HG03159 (cell line): ENCODE results near the gene CELSR1.

Experiments
- ATAC-seq: cut with Tn5 transposase; IDR thresholded peaks from one replicate; pipeline ENCODE4 v1.9.1; 2021; ENCODE audit warnings: mild to moderate bottlenecking, moderate library complexity; ENCODE audit not compliant: unreplicated experiment

CELSR1 gene

DNA sequence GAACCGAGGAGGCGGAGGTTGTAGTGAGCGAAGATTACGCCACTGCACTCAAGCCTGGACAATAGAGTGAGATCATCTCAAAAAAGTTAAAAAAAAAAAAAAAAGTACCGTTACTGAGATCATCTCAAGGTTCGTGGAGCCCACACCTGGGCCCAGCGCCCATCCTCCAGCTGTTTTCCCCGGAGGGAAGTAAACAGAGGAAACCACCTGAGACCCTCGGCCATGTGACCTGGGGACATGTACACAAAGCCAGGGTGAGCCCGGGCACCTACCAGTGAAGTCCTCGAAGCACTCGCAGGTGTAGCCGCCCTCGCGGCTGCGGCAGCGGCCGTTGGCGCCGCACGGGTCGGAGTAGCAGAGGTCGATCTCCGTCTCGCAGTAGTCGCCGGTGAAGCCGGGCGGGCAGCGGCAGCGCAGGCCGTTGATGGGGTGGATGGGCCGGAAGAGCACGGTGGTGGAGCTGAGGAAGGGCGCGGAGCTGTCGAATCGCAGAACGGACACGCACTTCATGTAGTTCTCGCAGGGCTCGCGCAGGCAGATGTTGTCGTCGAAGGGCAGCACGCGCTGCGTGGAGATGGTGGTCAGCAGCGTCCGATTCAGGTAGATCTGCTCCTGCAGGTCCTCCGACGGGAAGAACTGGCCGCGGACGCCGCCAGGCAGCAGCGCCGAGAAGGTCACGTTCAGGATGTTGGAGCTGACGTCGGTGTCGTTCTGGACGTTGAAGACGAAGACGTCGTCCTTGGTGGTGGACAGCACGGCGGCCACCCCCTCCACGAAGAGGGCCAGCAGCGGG is 73.8 kb downstream of the CELSR1 start:
- no peak for ATAC-seq

DNA sequence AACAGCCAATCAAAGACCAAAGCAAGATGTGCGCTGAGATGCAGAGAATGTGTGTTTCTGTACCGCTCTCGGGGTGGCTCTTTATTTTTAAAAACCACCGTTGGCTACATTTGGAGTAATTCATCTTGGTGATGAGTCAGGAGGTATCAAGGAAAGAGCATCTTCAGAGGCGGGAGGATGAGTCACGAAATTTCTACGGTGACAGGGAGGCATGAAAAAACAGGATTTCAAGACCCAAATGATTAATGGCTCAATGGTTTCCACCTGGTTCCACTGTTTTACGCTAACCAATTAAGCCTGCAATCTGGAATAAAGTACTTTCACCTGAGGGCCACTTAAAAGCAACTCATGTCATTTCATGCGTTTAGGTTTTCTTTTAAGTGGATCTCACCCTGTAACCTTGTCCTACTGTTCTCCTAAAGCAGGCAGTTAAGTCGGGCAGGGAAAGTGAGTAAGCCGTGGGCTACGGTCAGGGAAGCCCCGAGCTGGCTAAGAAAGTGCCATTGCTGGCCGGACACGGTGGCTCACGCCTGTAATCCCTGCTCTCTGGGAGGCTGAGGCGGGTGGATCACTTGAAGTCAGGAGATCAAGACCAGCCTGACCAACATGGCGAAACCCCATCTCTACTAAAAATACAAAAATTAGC is 74.6 kb downstream of the CELSR1 start:
- no peak for ATAC-seq

DNA sequence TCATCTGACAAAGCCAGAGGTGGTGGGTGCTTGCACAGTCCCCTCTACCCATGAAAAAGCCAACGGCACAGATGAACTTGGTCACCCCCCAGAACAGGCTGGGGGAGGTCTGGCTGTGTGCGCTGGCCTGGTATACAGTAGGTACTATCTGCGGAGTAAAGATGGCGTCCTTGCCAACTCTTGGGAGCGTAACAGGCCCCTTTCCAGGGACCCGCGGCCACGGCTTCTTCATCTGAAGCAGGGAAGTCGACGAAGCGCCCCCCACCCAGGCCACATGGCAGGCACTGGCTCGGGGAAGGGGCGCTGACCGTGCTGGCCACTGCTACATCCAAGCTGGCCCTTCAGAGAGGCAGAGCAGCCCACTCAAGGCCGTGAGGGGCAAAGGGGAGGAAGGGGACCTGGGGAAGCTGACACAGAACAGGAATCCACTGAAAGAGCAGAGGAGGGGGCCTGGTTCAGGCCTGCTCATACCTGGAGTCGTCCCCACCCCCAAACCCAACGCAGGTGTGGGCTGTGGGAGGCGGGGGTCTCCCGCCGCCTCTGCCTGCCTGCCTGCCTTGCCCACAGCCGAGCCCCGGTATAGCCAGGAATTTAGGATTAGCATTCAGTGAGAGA is 75.7 kb downstream of the CELSR1 start:
- no peak for ATAC-seq

DNA sequence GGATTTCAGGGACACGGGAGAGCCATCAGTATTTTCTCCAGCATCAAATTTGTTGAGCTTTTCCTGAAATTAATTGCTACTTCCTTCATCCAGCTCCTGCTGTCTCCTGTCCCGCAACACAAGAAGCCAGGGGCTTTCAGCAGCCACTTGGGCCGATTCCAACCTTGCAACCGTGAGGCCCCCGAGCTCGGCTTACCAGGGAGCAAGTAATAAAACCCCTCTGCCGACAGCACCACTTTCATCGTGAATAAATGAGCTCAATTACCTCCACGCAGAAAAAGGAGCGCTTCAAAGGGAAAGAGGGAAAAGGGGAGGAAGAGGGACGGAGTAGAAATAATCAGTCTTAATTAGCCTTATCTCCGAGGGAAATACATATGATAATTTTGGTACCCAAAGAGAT is 76.6 kb downstream of the CELSR1 start:
- ATAC-seq: no peak

DNA sequence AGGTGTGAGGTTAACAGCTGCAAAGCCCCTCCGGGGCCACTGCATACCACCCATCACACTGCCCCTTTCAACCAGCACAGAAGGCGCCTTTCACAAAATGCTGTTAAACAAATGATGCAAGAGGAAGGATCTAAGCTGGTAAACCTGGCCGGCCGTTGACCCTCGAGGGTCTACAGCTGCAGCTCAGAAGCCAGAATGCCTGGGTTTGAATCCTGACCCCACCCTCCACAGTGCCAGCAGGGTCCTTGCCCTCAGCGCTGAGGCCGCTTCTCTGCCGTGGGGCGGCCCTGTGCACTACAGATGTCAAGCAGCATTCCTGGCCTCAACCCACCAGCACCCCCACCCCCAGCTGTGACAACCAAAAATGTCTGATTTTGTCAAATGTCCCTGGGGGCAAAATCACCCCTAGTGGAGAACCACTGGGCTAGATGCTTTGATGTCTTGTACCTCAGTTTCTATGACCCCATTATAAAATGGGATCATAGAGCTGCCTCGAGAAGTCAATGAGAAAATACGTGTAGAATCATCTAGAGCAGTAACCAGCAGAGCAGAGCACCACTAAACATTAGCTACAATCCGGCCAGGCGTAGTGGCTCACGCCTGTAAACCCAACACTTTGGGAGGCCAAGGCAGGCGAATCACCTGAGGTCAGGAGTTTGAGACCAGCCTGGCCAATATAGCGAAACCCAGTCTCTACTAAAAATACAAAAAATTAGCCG is 77.9 kb downstream of the CELSR1 start:
- ATAC-seq: no peak

DNA sequence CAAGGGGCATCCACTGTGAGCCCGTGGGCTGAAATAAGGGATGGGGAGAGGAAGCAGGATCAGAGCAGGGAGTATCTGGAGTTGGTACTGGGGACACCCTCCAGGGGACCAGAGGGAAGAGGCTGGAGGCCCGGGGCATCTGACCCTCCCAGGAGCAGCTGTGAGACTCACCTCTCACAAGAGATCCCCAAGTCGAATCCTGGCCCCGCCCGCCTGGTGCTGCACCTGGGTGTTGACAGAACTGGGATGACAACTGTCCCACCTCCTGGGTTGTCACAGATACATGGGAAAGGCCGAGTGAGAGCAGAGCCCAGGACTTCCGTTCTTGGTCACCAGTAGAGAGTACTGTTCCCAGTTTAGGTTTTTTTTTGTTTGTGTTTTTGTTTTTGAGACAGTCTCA is 78.9 kb downstream of the CELSR1 start:
- no peak for ATAC-seq

DNA sequence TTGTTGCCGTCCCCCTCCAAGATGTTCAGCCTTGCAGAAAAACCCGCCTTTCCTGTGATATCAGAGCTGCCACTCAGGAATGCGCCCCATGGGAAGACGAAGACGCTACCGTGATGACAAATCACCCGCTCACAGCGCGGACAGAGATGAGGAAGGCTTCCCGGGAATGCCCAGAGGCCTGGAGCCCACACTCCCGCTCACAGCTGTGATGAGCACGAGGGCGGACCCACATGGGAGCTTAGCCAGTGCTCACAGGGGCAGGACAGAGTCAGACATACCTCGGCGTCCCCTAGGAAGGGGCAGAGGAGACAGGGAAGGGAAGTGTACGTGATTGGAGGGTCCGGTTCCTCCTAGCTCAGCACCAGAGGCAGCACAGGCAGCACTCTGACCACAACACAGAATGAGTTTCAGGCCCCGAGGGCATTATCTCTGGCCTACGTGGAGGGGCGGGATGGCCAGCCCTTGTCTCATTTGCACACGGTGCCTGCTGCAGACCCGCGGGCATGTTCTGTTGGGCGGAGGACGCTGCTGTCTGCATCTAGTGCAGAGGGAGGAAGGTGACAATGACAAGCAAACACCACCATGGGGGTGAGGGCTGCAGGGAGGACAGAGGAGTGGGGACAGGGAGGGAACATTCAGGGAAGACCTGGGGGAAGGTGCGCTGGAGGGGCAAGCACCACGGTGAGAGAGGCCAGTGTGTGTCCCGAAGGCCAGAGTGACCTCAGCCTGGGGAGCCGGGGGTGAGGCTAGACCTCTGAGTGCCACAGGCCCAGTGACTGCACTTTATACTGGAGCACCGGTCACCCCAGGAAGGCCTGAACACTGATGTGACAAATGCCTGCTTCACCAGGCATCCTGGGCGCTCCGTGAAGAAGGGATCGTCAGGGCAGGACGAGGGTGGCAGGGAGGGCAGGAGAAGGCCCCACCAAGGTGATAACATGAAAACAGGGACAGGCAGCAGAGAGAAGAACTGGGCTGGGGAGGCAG is 79.6 kb downstream of the CELSR1 start:
- ATAC-seq: no peak

DNA sequence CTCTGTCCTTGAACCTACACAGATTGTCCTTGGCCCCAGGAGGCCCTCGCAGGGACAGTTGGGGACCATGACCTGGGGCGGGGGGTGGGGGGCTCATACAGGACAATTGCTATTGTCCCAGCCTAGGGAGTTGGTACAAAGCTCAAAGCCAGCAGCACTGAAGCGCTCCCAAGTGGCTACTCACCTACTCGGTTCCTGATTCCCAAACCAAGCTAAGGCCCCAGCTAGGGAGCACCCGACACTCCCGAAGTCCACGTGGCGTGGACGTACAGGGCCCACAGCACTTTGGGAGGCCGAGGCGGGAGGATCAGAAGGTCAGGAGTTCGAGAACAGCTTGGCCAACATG is 80.6 kb downstream of the CELSR1 start:
- ATAC-seq: no peak

DNA sequence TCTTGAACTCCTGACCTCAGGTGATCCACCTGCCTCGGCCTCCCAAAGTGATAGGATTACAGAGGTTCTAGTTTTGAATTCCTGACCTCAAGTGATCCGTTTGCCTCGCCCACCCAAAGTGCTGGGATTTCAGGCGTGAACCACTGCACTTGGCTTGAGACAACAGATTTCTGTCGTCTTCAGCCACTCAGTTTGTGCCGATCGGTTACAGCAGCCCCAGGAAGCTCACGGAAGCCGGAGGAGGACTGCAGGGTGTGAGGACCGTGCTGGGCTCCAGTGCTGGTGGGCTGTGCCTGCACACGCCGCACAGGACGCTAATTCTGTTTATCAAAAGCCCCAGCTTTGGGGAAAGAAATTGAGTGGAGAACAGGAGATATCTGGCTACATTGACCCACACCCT is 82.0 kb downstream of the CELSR1 start:
- no peak for ATAC-seq

DNA sequence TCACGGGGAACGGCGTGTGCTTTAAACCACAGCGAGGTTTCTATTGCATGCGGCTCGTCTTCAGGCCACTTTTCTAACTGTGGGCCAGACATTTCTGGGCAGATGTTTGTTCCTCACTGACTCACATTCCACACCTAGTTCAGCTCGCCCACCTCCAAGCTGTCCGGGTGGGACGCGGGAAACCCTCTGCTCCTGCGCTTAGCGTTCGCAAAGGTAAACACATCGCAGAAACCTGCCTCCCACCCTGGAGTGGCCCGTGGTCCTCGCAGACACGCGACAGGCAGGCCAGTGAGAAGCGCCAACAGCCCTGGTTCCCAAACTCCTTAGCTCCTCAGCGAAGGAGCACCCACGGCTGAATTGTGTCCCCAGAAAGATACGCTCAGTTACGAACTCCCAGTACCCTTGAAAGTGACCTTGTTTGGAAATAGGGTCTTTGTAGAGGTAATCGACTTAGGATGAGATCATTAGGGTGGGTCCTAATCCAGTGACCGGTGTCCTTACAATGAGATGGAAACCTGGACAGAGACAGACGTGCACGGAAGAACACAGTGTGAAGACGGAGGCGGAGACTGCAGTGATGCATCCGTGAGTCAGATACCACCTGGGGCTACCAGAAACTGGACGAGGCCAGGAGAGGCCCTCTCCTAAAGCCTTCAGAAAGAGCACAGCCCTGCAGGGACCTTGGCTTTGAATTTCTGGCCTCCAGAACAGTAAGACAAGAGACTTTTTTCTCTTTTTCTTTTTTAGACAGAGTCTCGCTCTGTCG is 82.7 kb downstream of the CELSR1 start:
- no peak for ATAC-seq

DNA sequence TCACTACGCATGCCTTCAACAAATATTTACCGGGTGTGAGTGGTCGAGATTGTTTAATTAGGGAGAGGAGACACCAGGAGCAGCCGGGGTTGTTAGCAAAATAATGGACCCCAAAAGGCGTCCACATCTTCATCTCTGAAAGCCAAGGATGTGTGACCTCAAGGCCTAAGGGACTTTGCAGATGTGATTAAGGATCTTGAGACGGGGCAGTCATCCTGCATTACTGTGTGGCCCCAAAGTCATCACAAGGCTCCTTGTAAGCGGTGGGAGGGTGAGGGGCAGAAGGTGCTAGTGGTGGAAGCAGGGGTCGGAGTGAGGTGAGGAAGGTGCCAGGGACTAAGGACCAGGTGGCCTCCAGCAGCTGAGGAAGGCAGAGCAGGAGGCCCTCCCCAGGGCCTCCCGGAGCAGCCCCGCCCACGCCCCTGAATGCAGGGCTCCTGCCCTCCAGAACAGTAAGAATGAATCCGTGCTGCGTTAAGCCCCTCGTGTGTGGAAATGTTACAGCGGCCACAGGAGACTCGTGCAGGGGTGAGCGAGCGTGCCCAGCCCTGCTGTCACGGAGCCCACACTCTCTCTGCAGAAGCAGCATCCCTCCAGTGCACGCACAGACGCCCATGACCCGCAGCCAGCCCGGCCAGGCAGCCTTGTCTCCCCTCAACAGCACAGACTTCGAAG is 83.5 kb downstream of the CELSR1 start:
- ATAC-seq: no peak

DNA sequence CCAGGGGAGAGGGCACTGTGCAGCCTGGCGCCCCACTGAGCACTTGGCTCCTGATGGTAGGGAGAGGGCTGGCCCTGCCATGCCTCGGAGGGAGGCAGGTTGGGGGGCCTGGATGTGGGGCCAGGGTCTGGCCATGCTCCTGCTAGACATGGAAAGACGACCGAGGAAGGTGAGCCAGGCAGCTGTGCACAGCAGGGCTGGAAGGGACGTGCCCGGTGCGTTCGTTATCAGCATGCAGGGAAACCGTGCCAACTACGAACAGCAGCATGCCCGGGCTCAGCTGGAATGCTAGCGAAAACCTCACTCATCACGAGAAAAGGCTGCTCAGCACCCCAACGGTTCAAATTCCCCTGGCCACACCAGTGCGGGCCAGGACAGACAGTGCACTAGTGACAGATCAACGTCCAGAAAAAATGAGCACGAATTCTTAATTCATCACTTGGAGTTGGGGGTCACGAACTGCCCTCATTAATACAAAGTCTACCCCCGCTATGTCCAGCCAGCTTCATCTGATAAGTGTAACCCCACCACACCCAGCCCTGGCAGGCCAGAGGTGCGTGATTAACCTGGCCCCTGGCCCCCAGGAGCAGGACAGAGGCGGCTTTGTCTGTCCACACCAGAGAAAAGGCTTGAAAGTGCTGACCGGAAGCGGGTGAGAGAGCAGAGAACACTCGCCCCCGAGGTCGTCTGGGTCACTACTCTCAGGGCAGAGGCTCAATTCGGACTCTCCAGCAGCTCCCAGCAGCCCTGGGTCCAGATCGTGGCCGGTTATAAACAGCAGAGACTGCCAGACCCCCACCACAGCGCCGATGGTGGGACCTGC is 84.2 kb downstream of the CELSR1 start:
- ATAC-seq: no peak

DNA sequence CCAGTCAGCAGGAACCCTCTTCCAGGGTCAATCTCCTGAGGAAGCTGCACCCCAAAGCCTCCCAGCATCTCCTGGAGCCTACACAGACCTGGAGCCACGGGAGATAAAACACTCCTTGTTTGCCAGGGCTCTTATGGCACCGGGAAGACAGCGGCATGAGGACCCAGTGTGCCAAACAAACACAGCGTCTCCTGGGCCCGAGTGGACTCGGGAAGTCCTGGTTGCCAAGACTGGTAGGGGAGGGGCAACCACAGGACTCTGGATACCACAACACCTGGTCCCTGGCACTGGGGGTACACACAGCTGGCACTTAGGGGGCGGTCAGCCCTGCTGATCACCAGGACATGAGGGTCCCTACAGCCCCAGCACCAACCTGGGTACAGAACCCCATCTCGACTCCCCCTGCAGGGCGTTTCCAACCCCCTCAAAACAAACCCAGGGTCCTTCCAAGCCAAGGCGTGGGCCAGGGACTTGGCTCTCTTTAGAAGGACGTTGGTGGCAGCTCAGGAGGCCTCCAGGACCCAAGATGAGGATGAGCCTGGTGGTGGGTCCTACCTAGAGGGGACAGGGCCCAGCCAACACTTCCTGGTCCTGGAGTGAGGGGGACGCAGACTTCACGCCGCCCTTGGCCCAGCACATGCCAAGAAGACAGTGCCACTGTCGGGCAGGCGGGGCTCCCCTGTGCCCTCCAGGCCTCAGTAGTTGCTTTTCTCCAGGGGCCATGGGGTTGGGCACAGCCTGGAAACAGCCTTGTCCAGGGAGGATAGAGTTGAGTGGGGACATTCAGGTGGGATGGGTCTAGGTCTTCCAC is 85.0 kb downstream of the CELSR1 start:
- ATAC-seq: no peak

DNA sequence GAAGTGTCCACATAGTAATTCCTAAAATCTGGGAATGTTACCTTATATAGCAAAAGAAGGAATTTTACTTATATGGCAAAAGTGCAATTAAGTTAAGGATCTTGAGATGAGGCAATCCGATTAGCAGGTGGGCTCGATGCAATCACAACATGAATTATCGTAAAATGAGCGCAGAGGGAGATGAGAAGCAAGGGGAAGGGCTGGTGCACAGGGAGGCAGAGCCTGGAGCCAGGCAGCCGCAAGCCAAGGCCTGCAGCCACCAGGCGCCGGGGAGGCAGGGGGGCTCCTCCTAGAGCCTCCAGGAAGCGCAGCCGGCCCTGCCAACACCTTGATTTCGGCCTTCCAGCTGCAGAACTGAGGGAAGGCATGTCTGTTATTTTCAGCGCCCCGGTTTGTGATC is 85.7 kb downstream of the CELSR1 start:
- ATAC-seq: no peak

DNA sequence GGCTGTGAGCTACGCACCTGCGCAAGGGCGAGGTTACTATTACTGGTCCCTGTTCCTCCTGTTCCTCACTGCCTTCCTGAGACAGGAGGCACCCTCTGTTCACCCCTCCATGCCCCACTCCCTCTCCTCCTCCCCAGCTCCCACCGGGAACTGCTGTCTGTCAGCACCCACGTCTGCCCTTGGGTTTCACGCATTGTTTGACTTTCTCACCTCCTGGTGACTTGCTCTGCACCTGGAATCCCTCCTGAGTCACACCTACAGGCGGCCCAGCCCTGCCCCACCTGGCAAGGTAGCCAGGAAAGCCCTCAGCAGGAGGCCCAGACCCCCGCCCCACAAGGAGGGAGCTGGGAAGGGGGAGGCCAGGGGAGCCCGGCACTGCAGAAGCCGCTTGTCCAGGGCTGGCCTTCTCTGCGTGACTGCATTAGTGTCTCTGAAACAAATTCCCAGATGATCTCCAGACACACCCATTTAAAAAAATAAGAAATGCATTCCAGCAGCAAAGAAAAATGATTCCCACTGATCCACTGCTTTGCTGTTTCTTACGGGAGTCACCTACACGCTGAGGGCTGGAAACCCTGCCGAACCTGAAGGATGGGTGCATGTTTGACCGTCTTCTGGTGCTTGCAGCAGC is 86.4 kb downstream of the CELSR1 start:
- ATAC-seq: no peak

DNA sequence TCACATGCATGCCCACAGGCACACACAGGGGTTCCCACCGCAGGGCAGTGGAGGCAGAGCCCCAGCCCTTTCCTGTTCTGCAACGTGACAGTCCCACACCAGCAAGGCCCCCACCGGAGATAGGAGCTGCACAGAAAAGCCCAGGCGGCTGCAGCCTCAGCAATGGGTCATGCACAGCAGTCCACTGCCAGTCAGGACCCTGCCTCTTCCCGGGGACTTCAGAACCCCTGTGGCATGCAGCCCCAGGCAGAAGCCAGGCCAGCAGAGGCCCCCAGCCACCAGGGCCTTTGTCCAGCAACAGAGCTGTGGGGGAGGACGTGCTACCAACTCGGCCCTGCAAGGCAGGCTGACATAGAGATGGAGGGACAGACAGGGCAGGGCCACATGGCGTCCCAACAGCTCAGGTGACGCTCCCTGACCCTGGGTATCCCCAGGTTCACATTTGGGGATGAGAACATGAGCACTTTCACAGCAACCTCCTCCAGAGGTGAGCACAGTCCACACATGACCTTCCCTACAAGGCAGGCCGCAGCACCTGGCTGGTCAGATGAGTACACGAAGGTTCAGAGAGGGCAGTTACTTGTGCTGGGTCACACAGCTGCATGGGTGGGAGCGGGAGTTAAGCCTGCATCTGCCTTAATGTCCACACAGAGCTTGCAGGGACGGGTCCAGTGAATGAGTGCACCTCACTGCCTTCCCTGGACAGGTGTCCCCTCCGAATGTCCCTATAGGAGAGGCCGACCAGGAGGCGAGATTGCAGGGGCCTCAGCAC is 87.3 kb downstream of the CELSR1 start:
- no peak for ATAC-seq
